GM12864 (cell line): ENCODE data around the gene TBX2.

ENCODE experiments used
- DNase-seq: peaks from one replicate; pipeline ENCODE4 v3.0.0-alpha.2; 2011; ENCODE audit warnings: low read depth
- H3K4me3 ChIP-seq: 2 replicates; pipeline ENCODE4 v1.5.1; 2011; ENCODE audit warnings: mild to moderate bottlenecking, low read depth, low read length, control low read depth
- TF ChIP-seq, protein P1 (sequence below): IDR thresholded peaks from 2 replicates; pipeline ENCODE4 v1.5.1; 2011; ENCODE audit warnings: low read depth, mild to moderate bottlenecking, moderate library complexity, low read length, control low read depth, inconsistent platforms; ENCODE audit errors: missing control alignments

TBX2 gene

DNA sequence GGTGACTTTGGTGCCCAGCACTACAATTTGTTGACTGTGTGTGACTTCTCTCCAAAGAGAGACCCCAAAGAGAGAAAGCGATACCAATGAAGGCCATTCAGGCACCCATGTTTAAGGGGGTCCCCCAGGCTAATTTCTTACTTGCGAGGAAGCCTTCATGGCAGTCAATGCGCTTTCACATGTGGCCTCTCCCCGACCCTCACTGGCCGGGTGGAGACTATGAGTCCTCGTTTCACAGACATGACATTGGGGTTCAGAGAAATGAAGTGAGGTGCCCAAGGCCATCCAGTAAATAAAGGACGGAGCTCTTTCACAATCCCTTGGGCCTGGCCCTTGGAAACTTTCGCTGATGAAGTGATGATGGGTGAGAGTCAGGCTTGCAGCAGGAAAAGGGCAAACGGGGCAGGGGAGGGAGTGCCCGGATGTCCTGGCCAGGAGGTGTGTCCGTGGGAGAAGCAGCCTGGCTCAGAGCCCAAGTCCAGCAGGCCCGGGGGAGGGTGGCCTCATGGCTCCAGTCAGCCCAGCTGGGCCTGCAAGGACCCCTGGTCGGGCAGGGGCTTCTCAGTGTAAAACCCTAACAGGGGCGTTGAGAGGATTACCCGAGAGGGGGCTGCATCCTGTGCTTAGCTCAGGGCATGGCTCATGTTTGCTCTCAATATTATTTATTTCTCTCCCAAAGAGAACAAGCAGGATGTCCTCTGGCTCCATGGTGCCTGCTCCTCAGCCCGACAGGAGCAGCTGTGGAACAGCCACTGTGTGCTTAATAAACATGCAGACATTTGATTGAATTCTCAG is 14.7 kb downstream of the TBX2 start:
- DNase-seq: no peak
- H3K4me3 ChIP-seq: no peak overlapping the region

DNA sequence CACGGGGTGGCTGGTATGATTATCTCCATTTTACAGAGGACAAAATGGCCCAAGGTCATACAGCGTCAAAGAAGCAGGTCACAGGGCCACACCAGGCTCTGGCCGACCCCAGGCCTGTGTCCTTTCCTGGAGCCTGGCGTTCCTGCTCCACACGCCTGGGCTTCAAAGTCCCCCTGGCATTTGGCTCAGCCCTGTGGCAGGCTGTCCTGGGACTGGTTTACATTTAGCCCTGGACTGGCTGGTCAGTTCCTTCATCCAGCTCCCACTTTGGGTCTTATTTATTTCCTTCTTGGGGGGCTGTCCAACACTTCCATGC is 15.3 kb downstream of the TBX2 start:
- H3K4me3 ChIP-seq: no peak overlapping the region
- TF ChIP-seq, protein P1, sequence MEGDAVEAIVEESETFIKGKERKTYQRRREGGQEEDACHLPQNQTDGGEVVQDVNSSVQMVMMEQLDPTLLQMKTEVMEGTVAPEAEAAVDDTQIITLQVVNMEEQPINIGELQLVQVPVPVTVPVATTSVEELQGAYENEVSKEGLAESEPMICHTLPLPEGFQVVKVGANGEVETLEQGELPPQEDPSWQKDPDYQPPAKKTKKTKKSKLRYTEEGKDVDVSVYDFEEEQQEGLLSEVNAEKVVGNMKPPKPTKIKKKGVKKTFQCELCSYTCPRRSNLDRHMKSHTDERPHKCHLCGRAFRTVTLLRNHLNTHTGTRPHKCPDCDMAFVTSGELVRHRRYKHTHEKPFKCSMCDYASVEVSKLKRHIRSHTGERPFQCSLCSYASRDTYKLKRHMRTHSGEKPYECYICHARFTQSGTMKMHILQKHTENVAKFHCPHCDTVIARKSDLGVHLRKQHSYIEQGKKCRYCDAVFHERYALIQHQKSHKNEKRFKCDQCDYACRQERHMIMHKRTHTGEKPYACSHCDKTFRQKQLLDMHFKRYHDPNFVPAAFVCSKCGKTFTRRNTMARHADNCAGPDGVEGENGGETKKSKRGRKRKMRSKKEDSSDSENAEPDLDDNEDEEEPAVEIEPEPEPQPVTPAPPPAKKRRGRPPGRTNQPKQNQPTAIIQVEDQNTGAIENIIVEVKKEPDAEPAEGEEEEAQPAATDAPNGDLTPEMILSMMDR: no peak
- no peak for DNase-seq

More for the DNA sequence above, 14.7 kb downstream of the TBX2 start:
- TF ChIP-seq, protein P1: no peak

DNA sequence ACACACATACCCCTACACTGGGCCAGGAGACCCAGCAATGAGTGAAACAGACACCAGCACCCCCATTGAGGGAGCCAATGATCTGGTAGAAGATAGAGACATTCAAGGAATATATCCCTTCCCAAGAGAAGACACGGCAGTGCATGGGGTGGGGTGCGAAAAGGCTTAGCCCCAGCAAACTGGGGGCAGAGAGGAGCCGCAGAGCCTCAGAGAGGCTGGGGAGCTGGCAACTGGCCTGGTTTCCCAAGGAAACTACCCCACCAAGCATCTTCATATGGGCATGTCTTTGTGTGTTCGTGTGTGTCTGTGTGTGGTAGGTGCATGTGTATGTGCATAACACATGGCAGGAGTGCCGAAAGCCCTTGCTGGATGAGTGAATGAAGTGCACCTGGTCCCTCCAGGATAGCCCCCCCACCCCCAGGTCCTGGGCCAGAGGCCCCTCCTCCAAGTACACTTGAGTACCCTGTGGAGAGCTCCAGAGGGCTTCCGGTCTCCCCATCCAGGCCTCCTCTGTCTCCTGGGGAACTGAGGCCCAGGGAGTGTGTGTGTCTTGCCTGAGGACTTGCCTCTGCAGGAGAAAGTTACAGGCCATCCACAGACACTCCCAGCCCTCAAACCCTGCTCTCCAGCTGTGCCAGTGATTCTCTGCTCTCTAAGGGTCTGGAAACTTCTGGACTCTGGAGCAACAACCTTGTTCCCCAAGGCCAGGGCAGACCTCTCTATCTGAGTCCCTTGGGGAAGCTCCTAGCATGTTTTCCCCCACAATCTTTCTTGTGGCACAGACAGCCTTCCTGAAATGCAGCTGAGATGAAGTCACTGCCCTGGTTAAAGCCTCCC is 15.9 kb downstream of the TBX2 start:
- no peak overlapping the region for H3K4me3 ChIP-seq
- TF ChIP-seq, protein P1: no peak
- no peak for DNase-seq

DNA sequence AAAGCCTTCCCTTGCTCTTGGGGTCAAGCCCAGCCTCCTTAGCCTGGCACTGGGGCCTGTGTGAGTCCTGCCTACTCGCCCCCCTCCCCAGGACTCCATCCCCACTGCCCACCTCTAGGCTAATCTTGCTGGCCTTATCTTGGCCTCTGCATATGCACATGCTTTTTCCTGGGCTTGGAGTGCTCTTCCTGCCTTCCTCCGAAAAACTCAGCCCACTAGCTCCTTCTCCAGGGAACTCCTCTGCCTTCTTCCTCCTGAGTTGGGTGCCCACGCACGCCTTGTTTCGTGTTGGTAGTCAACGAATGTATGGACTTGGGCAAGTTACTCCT is 16.5 kb downstream of the TBX2 start:
- TF ChIP-seq, protein P1: no peak
- no peak for DNase-seq
- no peak overlapping the region for H3K4me3 ChIP-seq

DNA sequence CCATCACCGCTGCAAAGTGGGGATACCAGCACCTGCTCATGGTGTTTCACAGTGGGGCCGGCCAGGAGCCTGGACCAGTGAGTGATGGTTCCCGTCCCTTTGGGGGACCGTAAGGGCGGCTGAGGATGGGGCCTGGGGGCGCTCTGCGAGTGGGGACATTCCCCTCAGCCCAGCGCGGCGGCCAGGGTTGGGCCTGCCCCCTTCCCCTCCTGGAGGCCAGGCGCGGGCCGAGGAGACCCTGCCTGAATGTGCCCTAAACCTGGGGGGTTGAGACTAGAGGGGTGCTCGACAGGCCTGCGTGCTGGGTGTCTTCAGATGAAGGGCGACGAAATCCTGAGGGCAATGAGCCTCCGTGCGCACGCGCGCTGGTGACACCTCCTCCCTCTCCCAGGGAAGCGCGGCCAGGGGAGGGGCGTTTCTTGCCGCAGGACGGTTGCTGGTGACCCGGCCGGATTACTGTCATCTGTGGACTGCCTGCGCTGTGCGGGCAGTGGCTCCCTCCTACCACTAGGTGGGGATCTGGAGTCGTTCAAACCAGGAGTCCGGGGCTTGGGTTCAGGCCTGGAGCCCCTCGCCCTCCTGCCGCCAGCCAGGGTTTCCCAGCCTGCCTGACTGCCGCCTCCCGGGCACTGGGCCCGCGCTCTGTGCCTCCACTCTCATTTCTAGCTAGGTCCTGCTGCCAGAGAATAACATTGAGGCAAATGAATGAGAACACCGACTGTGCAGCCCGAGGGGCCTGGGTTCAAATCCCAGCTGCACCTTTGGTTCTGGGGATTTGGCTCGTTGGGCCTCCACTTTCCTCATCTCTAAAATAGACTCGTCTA is 17.1 kb downstream of the TBX2 start:
- DNase-seq: no peak
- TF ChIP-seq, protein P1: peak; percentile 95
- H3K4me3 ChIP-seq: no peak overlapping the region

DNA sequence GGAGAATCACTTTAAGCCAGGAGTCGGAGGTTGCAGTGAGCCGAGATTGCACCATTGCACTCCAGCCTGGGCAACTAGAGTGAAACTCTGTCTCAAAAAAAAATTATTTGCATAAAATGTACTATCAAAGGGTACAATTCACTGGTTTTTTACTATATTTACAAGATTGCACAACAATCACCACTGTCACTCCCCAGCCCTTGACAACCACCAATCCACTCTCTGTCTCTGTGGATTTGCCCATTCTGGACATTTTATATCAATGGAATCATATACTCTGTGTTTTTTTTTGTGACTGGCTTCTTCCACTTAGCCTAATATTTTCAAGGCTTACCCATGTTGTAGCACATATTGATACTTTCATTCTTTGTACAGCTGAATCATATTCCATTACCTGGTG is 18.8 kb downstream of the TBX2 start:
- H3K4me3 ChIP-seq: no peak overlapping the region
- TF ChIP-seq, protein P1: no peak
- no peak for DNase-seq
